ENCODE data around the gene LARGE1. TPM values are rescaled to one million over a fixed set of nuclear protein-coding genes. Genes with fewer than 3 reads are reported as not detected.

LARGE1 gene
- total RNA-seq, 2 donors from 2014 or later: 80.5 to 101 TPM

DNA sequence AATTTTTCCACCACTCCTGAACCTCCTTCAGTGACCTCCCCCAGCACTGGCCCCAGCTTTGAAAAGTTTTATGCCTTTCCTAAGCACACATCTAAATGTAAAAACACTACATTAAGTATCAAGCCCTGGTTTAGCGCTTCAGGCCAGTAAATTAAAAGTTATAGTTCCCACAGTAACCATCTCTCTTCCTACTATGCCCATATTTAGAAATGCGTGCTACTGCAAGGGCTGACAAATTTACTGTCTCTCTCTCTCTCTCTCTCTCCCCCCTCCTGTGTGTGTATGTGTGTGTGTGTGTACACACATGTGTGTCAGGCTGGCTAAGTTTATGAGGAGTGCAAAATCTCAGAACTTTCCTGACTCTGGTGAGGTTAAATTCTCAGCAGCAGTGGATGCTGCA is 231.4 kb downstream of the LARGE1 start:
- Histone ChIP-seq H3K4me1 (peaks cover 0 to 9% of the 10 kb centered on the region in 2 donors), H3K27ac (no peak overlapping the region), H3K9me3 (no peaks in the 10 kb centered on the region), H3K27me3 (no peaks in the 10 kb centered on the region), H3K36me3 (no peaks in the 10 kb centered on the region), H3K4me3 (no peak overlapping the region)
- no peak for DNase-seq (ENCODE audit: low spot score)
- TF ChIP-seq, protein P1, sequence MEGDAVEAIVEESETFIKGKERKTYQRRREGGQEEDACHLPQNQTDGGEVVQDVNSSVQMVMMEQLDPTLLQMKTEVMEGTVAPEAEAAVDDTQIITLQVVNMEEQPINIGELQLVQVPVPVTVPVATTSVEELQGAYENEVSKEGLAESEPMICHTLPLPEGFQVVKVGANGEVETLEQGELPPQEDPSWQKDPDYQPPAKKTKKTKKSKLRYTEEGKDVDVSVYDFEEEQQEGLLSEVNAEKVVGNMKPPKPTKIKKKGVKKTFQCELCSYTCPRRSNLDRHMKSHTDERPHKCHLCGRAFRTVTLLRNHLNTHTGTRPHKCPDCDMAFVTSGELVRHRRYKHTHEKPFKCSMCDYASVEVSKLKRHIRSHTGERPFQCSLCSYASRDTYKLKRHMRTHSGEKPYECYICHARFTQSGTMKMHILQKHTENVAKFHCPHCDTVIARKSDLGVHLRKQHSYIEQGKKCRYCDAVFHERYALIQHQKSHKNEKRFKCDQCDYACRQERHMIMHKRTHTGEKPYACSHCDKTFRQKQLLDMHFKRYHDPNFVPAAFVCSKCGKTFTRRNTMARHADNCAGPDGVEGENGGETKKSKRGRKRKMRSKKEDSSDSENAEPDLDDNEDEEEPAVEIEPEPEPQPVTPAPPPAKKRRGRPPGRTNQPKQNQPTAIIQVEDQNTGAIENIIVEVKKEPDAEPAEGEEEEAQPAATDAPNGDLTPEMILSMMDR (IDR thresholded peaks at IDR 0.05): no peak

DNA sequence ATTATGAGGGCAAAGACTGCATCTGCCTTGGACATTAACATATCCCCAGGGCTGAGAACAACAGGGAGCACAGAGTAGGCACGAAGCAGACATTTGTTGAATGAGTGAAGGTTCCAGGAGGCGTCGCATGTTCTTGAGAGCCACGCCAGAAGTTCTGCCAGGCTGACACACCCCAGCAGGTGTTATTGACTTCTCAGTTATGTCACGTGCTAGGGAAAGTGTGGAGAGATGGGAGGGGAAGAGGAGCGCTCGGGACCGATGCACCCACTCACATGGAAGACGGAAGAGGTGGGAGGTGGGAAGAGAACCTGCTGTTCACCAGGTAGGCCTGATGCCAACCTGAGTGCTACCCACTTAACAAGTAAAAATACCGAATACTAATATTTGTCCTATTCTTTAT is 232.8 kb downstream of the LARGE1 start:
- no peak overlapping the region for H3K27ac ChIP-seq
- TF ChIP-seq, protein P1 (IDR thresholded peaks at IDR 0.05): no peak
- H3K4me3 ChIP-seq: no peak overlapping the region
- H3K36me3 ChIP-seq: no peaks in the 10 kb centered on the region
- peaks cover 0 to 9% of the 10 kb centered on the region in 2 donors for H3K4me1 ChIP-seq
- H3K9me3 ChIP-seq: no peaks in the 10 kb centered on the region
- no peaks in the 10 kb centered on the region for H3K27me3 ChIP-seq
- DNase-seq (ENCODE audit: low spot score): no peak

DNA sequence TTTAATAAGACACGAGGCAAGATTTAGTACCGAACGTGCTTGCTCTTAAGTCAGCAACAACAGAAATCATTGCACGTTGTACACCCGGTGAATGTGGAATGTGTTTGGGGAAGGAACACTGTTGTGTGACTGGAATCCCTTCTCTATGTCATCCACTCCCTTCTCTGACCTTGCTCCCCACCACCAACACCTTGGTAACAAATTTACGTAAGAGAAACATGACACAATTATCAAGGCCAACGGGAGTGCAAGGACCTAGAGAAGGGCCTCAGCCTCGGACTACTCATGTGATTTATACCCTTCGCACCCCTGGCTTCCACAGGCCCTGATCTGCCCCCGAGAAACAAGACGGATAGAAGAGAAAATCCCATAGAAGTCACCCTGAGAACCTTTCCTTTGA is 236.2 kb downstream of the LARGE1 start:
- Histone ChIP-seq H3K9me3 (no peaks in the 10 kb centered on the region), H3K4me3 (no peak overlapping the region), H3K27me3 (no peaks in the 10 kb centered on the region), H3K36me3 (no peaks in the 10 kb centered on the region), H3K4me1 (no peaks in the 10 kb centered on the region), H3K27ac (no peak overlapping the region)
- DNase-seq (ENCODE audit: low spot score): no peak
- TF ChIP-seq, protein P1 (IDR thresholded peaks at IDR 0.05): no peak

DNA sequence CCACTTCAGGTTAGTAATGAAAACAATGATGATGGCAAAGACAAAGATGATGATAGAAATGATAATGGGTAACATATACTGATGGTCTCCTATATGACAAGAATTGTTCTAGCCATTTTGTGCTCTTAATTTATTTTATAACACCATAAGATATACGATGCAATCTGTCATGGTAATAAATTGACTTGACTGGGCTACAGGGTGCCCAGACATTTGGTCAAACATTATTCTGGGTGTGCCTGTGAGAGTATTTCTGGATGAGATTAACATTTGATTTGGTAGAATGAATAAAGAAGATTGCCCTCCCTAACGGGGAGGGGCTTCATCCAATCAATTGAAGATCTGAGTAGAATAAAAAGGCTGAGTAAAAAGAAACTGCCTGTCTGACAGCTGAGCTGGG is 237.3 kb downstream of the LARGE1 start:
- no peaks in the 10 kb centered on the region for H3K36me3 ChIP-seq
- H3K4me3 ChIP-seq: no peak overlapping the region
- DNase-seq (ENCODE audit: low spot score): no peak
- TF ChIP-seq, protein P1 (IDR thresholded peaks at IDR 0.05): no peak
- no peaks in the 10 kb centered on the region for H3K9me3 ChIP-seq
- no peak overlapping the region for H3K27ac ChIP-seq
- H3K4me1 ChIP-seq: peaks cover 0 to 9% of the 10 kb centered on the region in 2 donors
- H3K27me3 ChIP-seq: no peaks in the 10 kb centered on the region

DNA sequence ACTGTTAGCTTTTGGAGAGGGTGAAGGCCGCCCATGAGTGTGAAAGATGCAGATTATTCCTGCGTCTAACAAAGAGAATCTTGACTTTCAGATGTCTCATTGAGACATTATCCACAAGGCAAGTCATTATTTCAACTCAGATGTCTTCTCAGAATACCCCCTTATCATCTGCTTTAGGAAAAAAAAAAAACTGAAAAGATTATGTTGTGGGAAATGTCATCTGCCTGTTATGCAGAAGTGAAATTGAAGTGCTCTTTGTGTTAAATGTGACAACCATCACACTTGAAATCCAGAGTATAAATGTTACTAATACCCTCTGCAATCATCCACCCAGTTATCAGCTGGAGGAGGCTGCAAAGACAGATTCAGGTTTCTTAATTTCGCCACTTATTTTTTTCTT is 239.6 kb downstream of the LARGE1 start:
- Histone ChIP-seq H3K4me1 (peaks cover 0 to 11% of the 10 kb centered on the region in 2 donors), H3K27me3 (no peaks in the 10 kb centered on the region), H3K36me3 (no peaks in the 10 kb centered on the region), H3K9me3 (no peaks in the 10 kb centered on the region), H3K4me3 (no peak overlapping the region), H3K27ac (no peak overlapping the region)
- TF ChIP-seq, protein P1 (IDR thresholded peaks at IDR 0.05): no peak
- DNase-seq (ENCODE audit: low spot score): no peak

DNA sequence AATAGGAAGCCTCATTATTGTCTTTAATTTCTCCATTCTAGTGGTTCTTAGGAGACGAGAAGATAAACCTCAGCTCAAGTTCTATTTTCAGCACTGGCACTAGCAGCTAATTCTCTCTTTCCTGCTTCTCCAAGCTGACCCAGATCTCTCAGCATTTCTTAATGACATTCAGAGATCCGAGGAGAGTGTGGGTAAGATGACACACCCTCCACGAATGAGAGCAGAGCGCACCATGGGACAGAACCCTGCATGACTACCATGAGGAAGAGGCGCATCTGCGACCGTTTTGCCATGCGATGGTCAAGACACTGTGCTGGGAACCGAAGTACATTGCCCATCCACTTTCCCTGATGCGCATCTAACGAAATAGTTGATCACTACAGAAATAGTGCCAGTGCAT is 241.8 kb downstream of the LARGE1 start:
- Histone ChIP-seq H3K4me3 (no peak overlapping the region), H3K9me3 (no peaks in the 10 kb centered on the region), H3K27me3 (no peaks in the 10 kb centered on the region)

More for the DNA sequence above, 241.8 kb downstream of the LARGE1 start:
- DNase-seq (ENCODE audit: low spot score): no peak
- TF ChIP-seq, protein P1 (IDR thresholded peaks at IDR 0.05): no peak
- H3K4me1 ChIP-seq: peaks cover 0 to 11% of the 10 kb centered on the region in 2 donors
- no peaks in the 10 kb centered on the region for H3K36me3 ChIP-seq
- no peak overlapping the region for H3K27ac ChIP-seq

Measured in right atrium auricular region (tissue), 2 donors.